Mesenchymal stem cell (in vitro differentiated cells and primary cell): ENCODE data around the gene P4HA2.
A peak's percentile ranks its signal among the peaks of the same experiment; 100 is the strongest.

Experiments
- DNase-seq: peaks from one replicate; pipeline ENCODE4 v3.0.0-alpha.2; 2013
- H2AFZ ChIP-seq: one replicate; pipeline ENCODE4 v1.6.1; 2013; ENCODE audit warnings: low read depth, mild to moderate bottlenecking, control low read depth, inconsistent platforms, low read length, moderate library complexity
- H2AK5ac ChIP-seq: 2 replicates; pipeline ENCODE4 v1.6.1; 2013; ENCODE audit warnings: low read length, moderate library complexity, mild to moderate bottlenecking, inconsistent platforms; ENCODE audit not compliant: severe bottlenecking
- H2BK120ac ChIP-seq: one replicate; pipeline ENCODE4 v1.6.1; 2013; ENCODE audit warnings: low read depth, mild to moderate bottlenecking, inconsistent platforms, low read length, moderate library complexity
- H2BK12ac ChIP-seq, 2 experiments: one replicate each; pipeline ENCODE4 v1.6.1; 2013; ENCODE audit warnings: inconsistent platforms in 2 of 2, low read length in 2 of 2, mild to moderate bottlenecking in 2 of 2, moderate library complexity in 2 of 2, control low read depth in 1 of 2
- H2BK15ac ChIP-seq: one replicate; pipeline ENCODE4 v1.6.1; 2013; ENCODE audit warnings: mild to moderate bottlenecking, low read depth, inconsistent platforms; ENCODE audit not compliant: poor library complexity, severe bottlenecking
- H2BK5ac ChIP-seq: 2 replicates; pipeline ENCODE4 v1.6.1; 2013; ENCODE audit warnings: low read depth, mild to moderate bottlenecking, low read length, control low read depth, inconsistent platforms; ENCODE audit not compliant: poor library complexity, severe bottlenecking
- H3K14ac ChIP-seq, 2 experiments: one replicate each; pipeline ENCODE4 v1.6.1; 2013; ENCODE audit warnings: inconsistent platforms in 2 of 2, low read length in 2 of 2, control low read depth in 1 of 2, mild to moderate bottlenecking in 1 of 2, moderate library complexity in 1 of 2
- H3K18ac ChIP-seq, 2 experiments: one replicate each; pipeline ENCODE4 v1.6.1; 2013; ENCODE audit warnings: inconsistent platforms in 2 of 2, low read length in 2 of 2, control low read depth in 1 of 2, low read depth in 1 of 2, mild to moderate bottlenecking in 1 of 2
- H3K23ac ChIP-seq, 2 experiments: one replicate each; pipeline ENCODE4 v1.6.1; 2013; ENCODE audit warnings: inconsistent platforms in 2 of 2, low read length in 2 of 2, mild to moderate bottlenecking in 2 of 2, moderate library complexity in 2 of 2, control low read depth in 1 of 2
- H3K27ac ChIP-seq: 2 replicates; pipeline ENCODE4 v1.5.1; 2013; ENCODE audit warnings: mild to moderate bottlenecking, moderate library complexity, low read length, control low read depth, inconsistent platforms; ENCODE audit not compliant: poor library complexity, severe bottlenecking
- H3K27me3 ChIP-seq, 2 experiments: 2 replicates each; pipeline versions ENCODE4 v1.6.1 to v1.7.0; 2013; ENCODE audit warnings: low read length in 2 of 2, mild to moderate bottlenecking in 2 of 2, moderate library complexity in 2 of 2, control low read depth in 1 of 2, inconsistent platforms in 1 of 2; ENCODE audit not compliant: control insufficient read depth in 1 of 2, insufficient read depth in 1 of 2
- H3K36me3 ChIP-seq, 2 experiments: 2 replicates each; pipeline versions ENCODE4 v1.6.1 to v1.7.0; 2013; ENCODE audit warnings: low read length in 2 of 2, control low read depth in 1 of 2, inconsistent platforms in 1 of 2, low read depth in 1 of 2, mild to moderate bottlenecking in 1 of 2; ENCODE audit not compliant: insufficient read depth in 2 of 2, control insufficient read depth in 1 of 2
- H3K4ac ChIP-seq, 2 experiments: one replicate each; pipeline ENCODE4 v1.6.1; 2013; ENCODE audit warnings: inconsistent platforms in 2 of 2, low read length in 2 of 2, mild to moderate bottlenecking in 2 of 2, moderate library complexity in 2 of 2, control low read depth in 1 of 2, low read depth in 1 of 2
- H3K4me1 ChIP-seq: 2 replicates; pipeline ENCODE4 v1.6.1; 2013; ENCODE audit warnings: low read depth, low read length, control low read depth; ENCODE audit not compliant: control insufficient read depth, insufficient read depth
- H3K4me2 ChIP-seq: 2 replicates; pipeline ENCODE4 v1.6.1; 2013; ENCODE audit warnings: low read length, mild to moderate bottlenecking, inconsistent platforms; ENCODE audit not compliant: poor library complexity, severe bottlenecking
- H3K4me3 ChIP-seq, 2 experiments: 2 replicates each; pipeline versions ENCODE4 v1.5.1 to v1.7.0; 2013; ENCODE audit warnings: low read length in 2 of 2, mild to moderate bottlenecking in 2 of 2, control low read depth in 1 of 2, low read depth in 1 of 2; ENCODE audit not compliant: insufficient read depth in 1 of 2
- H3K79me1 ChIP-seq: replicated peaks from 2 replicates; pipeline ENCODE4 v1.6.1; 2013; ENCODE audit warnings: mild to moderate bottlenecking, control low read depth, low read length, inconsistent platforms; ENCODE audit not compliant: poor library complexity, severe bottlenecking
- H3K9ac ChIP-seq: 2 replicates; pipeline ENCODE4 v1.7.0; 2013; ENCODE audit warnings: mild to moderate bottlenecking, low read length, moderate library complexity
- H3K9me3 ChIP-seq: 2 replicates; pipeline ENCODE4 v1.7.0; 2013; ENCODE audit warnings: mild to moderate bottlenecking, low read length; ENCODE audit not compliant: control insufficient read depth
- H4K8ac ChIP-seq: one replicate; pipeline ENCODE4 v1.6.1; 2013; ENCODE audit warnings: inconsistent platforms, mild to moderate bottlenecking, low read length, moderate library complexity
- H4K91ac ChIP-seq: one replicate; pipeline ENCODE4 v1.6.1; 2013; ENCODE audit warnings: mild to moderate bottlenecking, low read length, inconsistent platforms
- WGBS: methylation state at CpG from one replicate; pipeline ENCODE4 v1.1.7; 2013; ENCODE audit warnings: mixed read lengths; 5-methylcytosine and 5-hydroxymethylcytosine counted together

Gene P4HA2

GRCh38 chr5:132243366-132243977 is 15.8 kb upstream of the P4HA2 start:
- Histone ChIP-seq H3K4me2 (no peak overlapping the region), H3K4ac (no peak overlapping the region), H2BK15ac (no peak overlapping the region), H3K79me1 (no peaks in the 10 kb centered on the region), H3K36me3 (no peaks in the 10 kb centered on the region), H3K4me3 (no peak overlapping the region), H3K18ac (no peak overlapping the region), H2AFZ (no peak overlapping the region), H3K23ac (no peak overlapping the region), H3K4me1 (peaks cover 3% of the 10 kb centered on the region), H3K9ac (no peak overlapping the region), H2BK120ac (no peak overlapping the region), H3K14ac (no peak overlapping the region), H4K91ac (no peak overlapping the region), H2BK5ac (no peak overlapping the region), H2BK12ac (no peak overlapping the region), H4K8ac (no peak overlapping the region), H3K27ac (no peak overlapping the region), H3K9me3 (peaks cover 18% of the 10 kb centered on the region), H3K27me3 (no peaks in the 10 kb centered on the region), H2AK5ac (no peak overlapping the region)
- no peak for DNase-seq
- whole genome bisulfite sequencing, result 88% methylated on average over 2 of the region's 3 CpGs

DNA sequence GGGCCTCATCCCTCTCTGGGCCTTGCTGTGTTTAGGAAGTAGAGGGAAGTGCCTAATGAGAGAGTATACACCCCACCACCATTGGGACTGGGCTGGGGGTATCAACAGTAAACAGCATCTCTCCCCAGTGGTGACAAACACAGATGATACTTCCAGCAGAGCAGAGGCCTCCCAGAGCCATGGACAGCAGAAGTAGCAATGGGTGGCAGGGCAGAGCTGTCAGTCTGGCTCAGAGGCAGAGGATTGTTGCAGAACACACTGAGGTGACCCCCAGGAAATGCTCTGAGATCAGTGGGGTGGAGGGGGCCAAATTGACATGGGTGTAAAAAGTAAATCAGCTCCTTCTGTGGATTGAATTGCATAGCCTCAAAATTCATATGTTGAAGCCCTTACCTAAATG is 12.1 kb upstream of the P4HA2 start:
- Histone ChIP-seq H3K27me3 (no peaks in the 10 kb centered on the region), H3K9me3 (peaks cover 10% of the 10 kb centered on the region), H3K4ac (no peak overlapping the region), H4K8ac (no peak overlapping the region), H2AK5ac (no peak overlapping the region), H2BK120ac (no peak overlapping the region), H3K18ac (no peak overlapping the region), H3K79me1 (no peaks in the 10 kb centered on the region), H4K91ac (no peak overlapping the region), H3K4me2 (no peak overlapping the region), H2BK15ac (no peak overlapping the region), H3K14ac (no peak overlapping the region), H3K27ac (no peak overlapping the region), H3K4me3 (no peak overlapping the region), H3K23ac (no peak overlapping the region), H2BK12ac (no peak overlapping the region), H2BK5ac (no peak overlapping the region), H2AFZ (no peak overlapping the region), H3K36me3 (no peaks in the 10 kb centered on the region), H3K4me1 (peaks cover 3% of the 10 kb centered on the region), H3K9ac (no peak overlapping the region)
- DNase-seq, result no peak

DNA sequence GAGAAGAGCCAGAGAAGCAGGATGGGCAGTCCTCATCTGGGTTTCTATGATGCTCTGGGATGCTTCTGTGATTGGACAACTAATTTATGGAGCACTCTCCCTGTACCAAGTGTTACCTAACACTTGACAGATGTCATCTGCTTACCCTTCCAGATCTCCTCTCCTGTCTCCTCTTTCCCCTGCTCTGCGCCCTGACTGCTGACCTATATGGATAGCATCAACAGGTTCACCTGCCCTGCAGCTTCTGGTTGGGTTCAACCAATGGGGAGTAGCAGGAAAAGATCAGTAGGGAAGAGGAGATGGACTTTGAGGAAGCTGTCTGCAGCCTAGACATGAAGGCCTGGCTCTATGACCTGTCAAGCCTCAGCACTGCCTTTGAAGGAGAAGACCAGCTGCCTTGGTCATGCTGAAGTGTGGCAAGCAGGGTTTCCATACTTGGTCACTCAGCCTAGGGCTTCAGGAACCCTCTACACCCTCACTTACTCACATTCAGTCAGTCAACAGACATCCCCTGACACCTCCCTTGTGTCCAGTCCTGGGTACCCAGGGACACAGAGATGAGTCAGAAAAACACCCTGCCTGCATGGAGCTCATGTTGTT is 11.3 kb upstream of the P4HA2 start:
- no peak overlapping the region for H3K23ac ChIP-seq
- H2BK15ac ChIP-seq, result no peak overlapping the region
- no peak overlapping the region for H2BK5ac ChIP-seq
- no peak overlapping the region for H3K9ac ChIP-seq
- H3K4me2 ChIP-seq, result no peak overlapping the region
- H3K79me1 ChIP-seq, result no peaks in the 10 kb centered on the region
- no peaks in the 10 kb centered on the region for H3K36me3 ChIP-seq
- no peak overlapping the region for H3K4me3 ChIP-seq
- H3K14ac ChIP-seq, result no peak overlapping the region
- H3K18ac ChIP-seq, result no peak overlapping the region
- no peak overlapping the region for H2AK5ac ChIP-seq
- no peak overlapping the region for H2AFZ ChIP-seq
- H2BK120ac ChIP-seq, result no peak overlapping the region
- no peak overlapping the region for H3K27ac ChIP-seq
- peaks cover 4% of the 10 kb centered on the region for H3K4me1 ChIP-seq
- H4K8ac ChIP-seq, result no peak overlapping the region
- H4K91ac ChIP-seq, result no peak overlapping the region
- peaks cover 5% of the 10 kb centered on the region for H3K9me3 ChIP-seq
- 56% methylated on average over 1 of the region's 1 CpG for WGBS
- DNase-seq, result no peak
- no peak overlapping the region for H3K4ac ChIP-seq
- H2BK12ac ChIP-seq, result no peak overlapping the region
- H3K27me3 ChIP-seq, result no peaks in the 10 kb centered on the region

- Histone ChIP-seq H3K4me3 (no peak overlapping the region), H2BK12ac (no peak overlapping the region), H2AFZ (no peak overlapping the region), H3K27ac (no peak overlapping the region), H2BK120ac (no peak overlapping the region), H3K79me1 (no peaks in the 10 kb centered on the region), H3K18ac (no peak overlapping the region), H3K36me3 (no peaks in the 10 kb centered on the region), H2BK15ac (no peak overlapping the region), H2BK5ac (no peak overlapping the region), H4K91ac (no peak overlapping the region), H3K23ac (no peak overlapping the region), H3K9ac (no peak overlapping the region), H4K8ac (no peak overlapping the region), H3K4me1 (peaks cover 2% of the 10 kb centered on the region), H3K4me2 (no peak overlapping the region), H3K9me3 (peaks cover 5% of the 10 kb centered on the region), H3K27me3 (no peaks in the 10 kb centered on the region), H3K4ac (no peak overlapping the region), H3K14ac (no peak overlapping the region), H2AK5ac (peak overlapping the region; percentile 30)
- peak; percentile 72 for DNase-seq
- 0% methylated on average over 1 of the region's 1 CpG for WGBS
These were observed 10.6 kb upstream of the P4HA2 start for GRCh38 chr5:132238169-132238744.
